HG02623 (cell line): ENCODE data around the gene REV3L.

Source experiments
- ATAC-seq: cut with Tn5 transposase; IDR thresholded peaks from one replicate; pipeline ENCODE4 v1.9.1; 2021; ENCODE audit warnings: moderate library complexity; ENCODE audit not compliant: unreplicated experiment

Gene REV3L

GRCh38 chr6:111471533-111471932, 11.5 kb downstream of the REV3L start:
- no peak for ATAC-seq

- ATAC-seq: no peak
Measured at GRCh38 chr6:111470991-111471390, 12.0 kb downstream of the REV3L start.

GRCh38 chr6:111469543-111469942, 13.5 kb downstream of the REV3L start:
- no peak for ATAC-seq

GRCh38 chr6:111468329-111469012, 14.5 kb downstream of the REV3L start:
- no peak for ATAC-seq

GRCh38 chr6:111464184-111464583, 18.8 kb downstream of the REV3L start:
- no peak for ATAC-seq

GRCh38 chr6:111462770-111463391, 20.1 kb downstream of the REV3L start:
- no peak for ATAC-seq

GRCh38 chr6:111461860-111462259, 21.2 kb downstream of the REV3L start:
- ATAC-seq: no peak

- ATAC-seq: no peak
Measured at GRCh38 chr6:111458670-111459232, 24.3 kb downstream of the REV3L start.

- ATAC-seq: no peak
Measured at GRCh38 chr6:111456208-111456607, 26.8 kb downstream of the REV3L start.

GRCh38 chr6:111450636-111451035, 32.4 kb downstream of the REV3L start:
- no peak for ATAC-seq

- no peak for ATAC-seq
Measured at GRCh38 chr6:111450087-111450486, 32.9 kb downstream of the REV3L start.

- no peak for ATAC-seq
Measured at GRCh38 chr6:111449129-111449528, 33.9 kb downstream of the REV3L start.

- no peak for ATAC-seq
Measured at GRCh38 chr6:111447051-111447450, 36.0 kb downstream of the REV3L start.

GRCh38 chr6:111445861-111446267, 37.2 kb downstream of the REV3L start:
- ATAC-seq: no peak

- no peak for ATAC-seq
Measured at GRCh38 chr6:111444794-111445193, 38.2 kb downstream of the REV3L start.

- ATAC-seq: peak; percentile 47
Measured at GRCh38 chr6:111441678-111442243, 41.3 kb downstream of the REV3L start.

GRCh38 chr6:111439171-111439570, 43.8 kb downstream of the REV3L start:
- no peak for ATAC-seq

GRCh38 chr6:111437573-111437972, 45.4 kb downstream of the REV3L start:
- no peak for ATAC-seq

GRCh38 chr6:111432511-111432910, 50.5 kb downstream of the REV3L start:
- ATAC-seq: no peak

- no peak for ATAC-seq
Measured at GRCh38 chr6:111430605-111431376, 52.2 kb downstream of the REV3L start.

GRCh38 chr6:111429571-111429970, 53.4 kb downstream of the REV3L start:
- ATAC-seq: no peak
